Measurements from ENCODE around the gene HAO1. TPM values are rescaled to one million over a fixed set of nuclear protein-coding genes. Genes with fewer than 3 reads are reported as not detected.

HAO1 gene
- total RNA-seq (not detected), polyA plus RNA-seq (ENCODE audit: insufficient read length in 2 of 2) (not detected)
- long read RNA-seq, donor 1, result 0 reads
- long read RNA-seq, donor 2, result 0 reads
- long read RNA-seq, donor 3, result 0 reads
- long read RNA-seq, donor 4, result 0 reads

GRCh38 chr20:7940341-7940740 lies at the start of gene HAO1:
Gene HAO1, minus strand, starts transcription at chr20:7940458. Its CDS starts 36 bp downstream, at chr20:7940422.
- H3K27me3 ChIP-seq (ENCODE audit: control insufficient read depth, insufficient read depth, low read length), result no peaks in the 10 kb centered on the region
- H3K4me1 ChIP-seq (ENCODE audit: control insufficient read depth, insufficient read depth, low read length), result no peaks in the 10 kb centered on the region
- WGBS (ENCODE audit: insufficient coverage), result no CpG with 5 or more reads among the region's 3 CpGs
- H3K36me3 ChIP-seq (ENCODE audit: control insufficient read depth, insufficient read depth, low read length), result no peaks in the 10 kb centered on the region
- no peak within 1 kb of the TSS for H3K4me3 ChIP-seq (ENCODE audit: low read depth, low read length)
- no peaks in the 10 kb centered on the region for H3K9me3 ChIP-seq (ENCODE audit: control insufficient read depth, insufficient read depth, low read length)
- H3K27ac ChIP-seq (ENCODE audit: low read depth, low read length), result no peak within 1 kb of the TSS
- DNase-seq (ENCODE audit: low read depth in 4 of 6, low spot score in 6 of 6), result no peak

- no peaks in the 10 kb centered on the region for H3K27me3 ChIP-seq (ENCODE audit: control insufficient read depth, insufficient read depth, low read length)
- peaks cover 2% of the 10 kb centered on the region for H3K36me3 ChIP-seq (ENCODE audit: control insufficient read depth, insufficient read depth, low read length)
- H3K27ac ChIP-seq (ENCODE audit: low read depth, low read length), result no peak overlapping the region
- WGBS (ENCODE audit: insufficient coverage), result no CpG with 5 or more reads among the region's 1 CpG
- no peak overlapping the region for H3K4me3 ChIP-seq (ENCODE audit: low read depth, low read length)
- DNase-seq (ENCODE audit: low read depth in 4 of 6, low spot score in 6 of 6), result peak in 1 of 6 donors; percentile 13
- H3K9me3 ChIP-seq (ENCODE audit: control insufficient read depth, insufficient read depth, low read length), result peaks cover 2% of the 10 kb centered on the region
- no peaks in the 10 kb centered on the region for H3K4me1 ChIP-seq (ENCODE audit: control insufficient read depth, insufficient read depth, low read length)
These were observed 49.1 kb upstream of the HAO1 start for GRCh38 chr20:7989379-7989778.

- no peak for DNase-seq (ENCODE audit: low read depth in 4 of 6, low spot score in 6 of 6)
- Histone ChIP-seq H3K27ac (ENCODE audit: low read depth, low read length) (no peak overlapping the region), H3K36me3 (ENCODE audit: control insufficient read depth, insufficient read depth, low read length) (peaks cover 9% of the 10 kb centered on the region), H3K4me1 (ENCODE audit: control insufficient read depth, insufficient read depth, low read length) (no peaks in the 10 kb centered on the region), H3K4me3 (ENCODE audit: low read depth, low read length) (no peak overlapping the region), H3K9me3 (ENCODE audit: control insufficient read depth, insufficient read depth, low read length) (no peaks in the 10 kb centered on the region), H3K27me3 (ENCODE audit: control insufficient read depth, insufficient read depth, low read length) (no peaks in the 10 kb centered on the region)
- 85% methylated on average over 2 of the region's 4 CpGs for WGBS (ENCODE audit: insufficient coverage)
These were observed 45.7 kb upstream of the HAO1 start for GRCh38 chr20:7985916-7986315.

GRCh38 chr20:7984192-7984591 lies 43.9 kb upstream of the HAO1 start:
- no peak for DNase-seq (ENCODE audit: low read depth in 4 of 6, low spot score in 6 of 6)
- H3K4me1 ChIP-seq (ENCODE audit: control insufficient read depth, insufficient read depth, low read length), result no peaks in the 10 kb centered on the region
- H3K9me3 ChIP-seq (ENCODE audit: control insufficient read depth, insufficient read depth, low read length), result no peaks in the 10 kb centered on the region
- H3K4me3 ChIP-seq (ENCODE audit: low read depth, low read length), result no peak overlapping the region
- H3K36me3 ChIP-seq (ENCODE audit: control insufficient read depth, insufficient read depth, low read length), result peaks cover 7% of the 10 kb centered on the region
- H3K27me3 ChIP-seq (ENCODE audit: control insufficient read depth, insufficient read depth, low read length), result no peaks in the 10 kb centered on the region
- 46% methylated on average over 1 of the region's 2 CpGs for WGBS (ENCODE audit: insufficient coverage)
- H3K27ac ChIP-seq (ENCODE audit: low read depth, low read length), result no peak overlapping the region

- Histone ChIP-seq H3K4me3 (ENCODE audit: low read depth, low read length) (no peak overlapping the region), H3K9me3 (ENCODE audit: control insufficient read depth, insufficient read depth, low read length) (no peaks in the 10 kb centered on the region), H3K27me3 (ENCODE audit: control insufficient read depth, insufficient read depth, low read length) (no peaks in the 10 kb centered on the region), H3K36me3 (ENCODE audit: control insufficient read depth, insufficient read depth, low read length) (peaks cover 7% of the 10 kb centered on the region), H3K4me1 (ENCODE audit: control insufficient read depth, insufficient read depth, low read length) (no peaks in the 10 kb centered on the region), H3K27ac (ENCODE audit: low read depth, low read length) (no peak overlapping the region)
- DNase-seq (ENCODE audit: low read depth in 4 of 6, low spot score in 6 of 6), result no peak
These were observed 41.1 kb upstream of the HAO1 start for GRCh38 chr20:7981374-7981773.

GRCh38 chr20:7980332-7981046 lies 40.2 kb upstream of the HAO1 start:
- H3K27me3 ChIP-seq (ENCODE audit: control insufficient read depth, insufficient read depth, low read length), result no peaks in the 10 kb centered on the region
- H3K27ac ChIP-seq (ENCODE audit: low read depth, low read length), result no peak overlapping the region
- H3K36me3 ChIP-seq (ENCODE audit: control insufficient read depth, insufficient read depth, low read length), result peaks cover 7% of the 10 kb centered on the region
- H3K4me1 ChIP-seq (ENCODE audit: control insufficient read depth, insufficient read depth, low read length), result no peaks in the 10 kb centered on the region
- H3K9me3 ChIP-seq (ENCODE audit: control insufficient read depth, insufficient read depth, low read length), result no peaks in the 10 kb centered on the region
- DNase-seq (ENCODE audit: low read depth in 4 of 6, low spot score in 6 of 6), result peak in 3 of 6 donors; percentile 1 to 61 (median 35)
- 91% methylated on average over 5 of the region's 10 CpGs for WGBS (ENCODE audit: insufficient coverage)
- no peak overlapping the region for H3K4me3 ChIP-seq (ENCODE audit: low read depth, low read length)

- H3K9me3 ChIP-seq (ENCODE audit: control insufficient read depth, insufficient read depth, low read length), result no peaks in the 10 kb centered on the region
- H3K36me3 ChIP-seq (ENCODE audit: control insufficient read depth, insufficient read depth, low read length), result peaks cover 7% of the 10 kb centered on the region
- no peak for DNase-seq (ENCODE audit: low read depth in 4 of 6, low spot score in 6 of 6)
- H3K27ac ChIP-seq (ENCODE audit: low read depth, low read length), result no peak overlapping the region
- no peak overlapping the region for H3K4me3 ChIP-seq (ENCODE audit: low read depth, low read length)
- H3K27me3 ChIP-seq (ENCODE audit: control insufficient read depth, insufficient read depth, low read length), result no peaks in the 10 kb centered on the region
- 89% methylated on average over 4 of the region's 5 CpGs for WGBS (ENCODE audit: insufficient coverage)
- H3K4me1 ChIP-seq (ENCODE audit: control insufficient read depth, insufficient read depth, low read length), result no peaks in the 10 kb centered on the region
These were observed 37.5 kb upstream of the HAO1 start for GRCh38 chr20:7977709-7978108.

- 92% methylated on average over 6 of the region's 9 CpGs for WGBS (ENCODE audit: insufficient coverage)
- no peak for DNase-seq (ENCODE audit: low read depth in 4 of 6, low spot score in 6 of 6)
- Histone ChIP-seq H3K4me1 (ENCODE audit: control insufficient read depth, insufficient read depth, low read length) (no peaks in the 10 kb centered on the region), H3K27ac (ENCODE audit: low read depth, low read length) (no peak overlapping the region), H3K9me3 (ENCODE audit: control insufficient read depth, insufficient read depth, low read length) (no peaks in the 10 kb centered on the region), H3K4me3 (ENCODE audit: low read depth, low read length) (no peak overlapping the region), H3K36me3 (ENCODE audit: control insufficient read depth, insufficient read depth, low read length) (no peaks in the 10 kb centered on the region), H3K27me3 (ENCODE audit: control insufficient read depth, insufficient read depth, low read length) (no peaks in the 10 kb centered on the region)
These were observed 35.7 kb upstream of the HAO1 start for GRCh38 chr20:7975851-7976414.

GRCh38 chr20:7974785-7975435 lies 34.7 kb upstream of the HAO1 start:
- H3K4me1 ChIP-seq (ENCODE audit: control insufficient read depth, insufficient read depth, low read length), result no peaks in the 10 kb centered on the region
- no CpG with 5 or more reads among the region's 4 CpGs for WGBS (ENCODE audit: insufficient coverage)
- DNase-seq (ENCODE audit: low read depth in 4 of 6, low spot score in 6 of 6), result no peak
- no peaks in the 10 kb centered on the region for H3K36me3 ChIP-seq (ENCODE audit: control insufficient read depth, insufficient read depth, low read length)
- no peaks in the 10 kb centered on the region for H3K9me3 ChIP-seq (ENCODE audit: control insufficient read depth, insufficient read depth, low read length)
- H3K27ac ChIP-seq (ENCODE audit: low read depth, low read length), result no peak overlapping the region
- no peak overlapping the region for H3K4me3 ChIP-seq (ENCODE audit: low read depth, low read length)
- no peaks in the 10 kb centered on the region for H3K27me3 ChIP-seq (ENCODE audit: control insufficient read depth, insufficient read depth, low read length)
